ENCODE data around the gene SERP2.

DNA sequence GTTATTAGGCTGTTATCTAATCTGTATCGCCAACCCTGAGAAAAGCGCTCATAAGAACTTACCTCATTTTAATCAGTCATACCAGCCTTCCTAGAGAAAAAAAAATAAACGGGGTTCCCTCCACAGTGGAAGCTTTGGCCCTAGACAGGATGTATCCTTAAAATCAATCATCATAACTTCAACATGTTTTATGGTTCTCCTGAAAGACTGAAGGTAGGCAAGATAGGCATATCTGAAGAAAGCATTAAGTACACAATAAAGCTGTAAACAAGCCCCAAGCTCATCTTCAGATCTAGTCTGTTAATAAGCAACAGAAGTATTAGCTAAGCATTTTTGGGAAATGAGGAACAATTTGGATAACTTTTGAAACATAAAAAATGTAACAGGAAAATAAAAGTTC is 18.7 kb upstream of the SERP2 start:
- TF ChIP-seq, protein P1, sequence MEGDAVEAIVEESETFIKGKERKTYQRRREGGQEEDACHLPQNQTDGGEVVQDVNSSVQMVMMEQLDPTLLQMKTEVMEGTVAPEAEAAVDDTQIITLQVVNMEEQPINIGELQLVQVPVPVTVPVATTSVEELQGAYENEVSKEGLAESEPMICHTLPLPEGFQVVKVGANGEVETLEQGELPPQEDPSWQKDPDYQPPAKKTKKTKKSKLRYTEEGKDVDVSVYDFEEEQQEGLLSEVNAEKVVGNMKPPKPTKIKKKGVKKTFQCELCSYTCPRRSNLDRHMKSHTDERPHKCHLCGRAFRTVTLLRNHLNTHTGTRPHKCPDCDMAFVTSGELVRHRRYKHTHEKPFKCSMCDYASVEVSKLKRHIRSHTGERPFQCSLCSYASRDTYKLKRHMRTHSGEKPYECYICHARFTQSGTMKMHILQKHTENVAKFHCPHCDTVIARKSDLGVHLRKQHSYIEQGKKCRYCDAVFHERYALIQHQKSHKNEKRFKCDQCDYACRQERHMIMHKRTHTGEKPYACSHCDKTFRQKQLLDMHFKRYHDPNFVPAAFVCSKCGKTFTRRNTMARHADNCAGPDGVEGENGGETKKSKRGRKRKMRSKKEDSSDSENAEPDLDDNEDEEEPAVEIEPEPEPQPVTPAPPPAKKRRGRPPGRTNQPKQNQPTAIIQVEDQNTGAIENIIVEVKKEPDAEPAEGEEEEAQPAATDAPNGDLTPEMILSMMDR (IDR thresholded peaks at IDR 0.05; ENCODE audit: poor library complexity, severe bottlenecking), result no peak
- TF ChIP-seq EP300 (conservative IDR thresholded peaks at IDR 0.05; ENCODE audit: poor library complexity, severe bottlenecking), result no peak

Data from neural cell (in vitro differentiated cells).